ENCODE measurements around the gene UMODL1. TPM values are rescaled to one million over a fixed set of nuclear protein-coding genes. Genes with fewer than 3 reads are reported as not detected.

The UMODL1 gene
- total and polyA plus RNA-seq, 2 donors (not counting 3 experiments of a cell fraction or from before 2014, with no cell fraction given), result not detected

DNA sequence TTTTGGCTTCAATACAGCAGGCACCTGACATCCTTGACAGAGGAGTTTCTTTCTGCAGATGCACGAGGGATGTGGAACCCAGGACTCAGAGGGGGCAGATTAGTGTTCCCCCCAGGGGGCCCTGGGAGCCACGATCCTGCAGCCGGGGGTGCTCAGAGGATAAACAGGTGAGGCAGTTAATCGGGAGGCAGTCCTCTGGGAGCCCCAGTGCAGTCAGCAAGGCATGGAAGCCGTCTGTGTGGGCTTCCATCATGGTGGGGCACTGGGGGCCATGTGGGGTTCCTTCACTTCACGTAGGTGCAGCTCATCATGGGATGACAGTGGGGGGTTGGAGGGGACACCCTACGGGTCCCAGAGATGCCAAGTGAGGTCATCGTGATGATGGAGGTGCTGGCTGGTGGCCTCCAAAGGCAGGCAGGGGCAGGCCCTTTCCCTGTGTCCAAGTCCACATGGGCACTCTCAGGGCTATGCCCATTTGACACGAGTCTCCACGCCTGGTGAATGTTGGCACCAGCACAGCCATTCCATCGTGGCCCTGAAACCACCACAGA is 88.5 kb downstream of the UMODL1 start:
- FAIRE-seq (no peak), DNase-seq (ENCODE audit: low read depth, low spot score) (no peak)
- H3K79me2 ChIP-seq (ENCODE audit: control insufficient read depth, insufficient read depth, low read length), result no peaks in the 10 kb centered on the region
- H3K4me3 ChIP-seq (replicated peaks in 1 of 3; ENCODE audit: insufficient read depth in 1 of 3, low read depth in 1 of 3, low read length in 3 of 3), result no peak overlapping the region
- ChIA-PET CTCF (interaction anchor here (1.8 kb wide), 1 partner anchor 14 kb away, joined by 5 read pairs; no protein-coding TSS in a partner anchor), POLR2A (no interaction called here)
- H3K9ac ChIP-seq (replicated peaks; ENCODE audit: extremely low read depth, insufficient read depth, low read length), result no peak overlapping the region
- no peak overlapping the region for H3K4me2 ChIP-seq (ENCODE audit: insufficient read depth, low read length)
- intact Hi-C loops (cut with micrococcal nuclease), result loop anchor here (5.0 kb wide), 1 partner anchor 38 kb away; no protein-coding TSS in a partner anchor
- H4K20me1 ChIP-seq (replicated peaks; ENCODE audit: control insufficient read depth, extremely low read depth, insufficient read depth, low read length), result no peaks in the 10 kb centered on the region
- H3K27ac ChIP-seq (ENCODE audit: insufficient read depth, low read depth, low read length), result no peak overlapping the region
- peaks cover 2% of the 10 kb centered on the region in 2 experiments for H3K27me3 ChIP-seq (ENCODE audit: control insufficient read depth in 2 of 2, insufficient read depth in 2 of 2, low read length in 2 of 2)
- TF ChIP-seq GATA2 (IDR thresholded peaks at IDR 0.05; ENCODE audit: insufficient read depth, insufficient read length, low read depth, low read length), result no peak
- TF ChIP-seq FOS (IDR thresholded peaks at IDR 0.05; ENCODE audit: borderline replicate concordance, insufficient read depth, low read length), result no peak
- TF ChIP-seq POLR2AphosphoS5 (IDR thresholded peaks at IDR 0.05; ENCODE audit: insufficient read depth, low read depth, low read length), result no peak
- TF ChIP-seq MYC (IDR thresholded peaks at IDR 0.05; ENCODE audit: low read depth, low read length), result no peak
- TF ChIP-seq JUN (IDR thresholded peaks at IDR 0.05; ENCODE audit: borderline replicate concordance, insufficient read depth, insufficient read length, low read depth), result no peak
- no peak for TF ChIP-seq EZH2 (IDR thresholded peaks at IDR 0.05; ENCODE audit: borderline replicate concordance, low read depth, low read length, severe bottlenecking)
- TF ChIP-seq, protein P1, sequence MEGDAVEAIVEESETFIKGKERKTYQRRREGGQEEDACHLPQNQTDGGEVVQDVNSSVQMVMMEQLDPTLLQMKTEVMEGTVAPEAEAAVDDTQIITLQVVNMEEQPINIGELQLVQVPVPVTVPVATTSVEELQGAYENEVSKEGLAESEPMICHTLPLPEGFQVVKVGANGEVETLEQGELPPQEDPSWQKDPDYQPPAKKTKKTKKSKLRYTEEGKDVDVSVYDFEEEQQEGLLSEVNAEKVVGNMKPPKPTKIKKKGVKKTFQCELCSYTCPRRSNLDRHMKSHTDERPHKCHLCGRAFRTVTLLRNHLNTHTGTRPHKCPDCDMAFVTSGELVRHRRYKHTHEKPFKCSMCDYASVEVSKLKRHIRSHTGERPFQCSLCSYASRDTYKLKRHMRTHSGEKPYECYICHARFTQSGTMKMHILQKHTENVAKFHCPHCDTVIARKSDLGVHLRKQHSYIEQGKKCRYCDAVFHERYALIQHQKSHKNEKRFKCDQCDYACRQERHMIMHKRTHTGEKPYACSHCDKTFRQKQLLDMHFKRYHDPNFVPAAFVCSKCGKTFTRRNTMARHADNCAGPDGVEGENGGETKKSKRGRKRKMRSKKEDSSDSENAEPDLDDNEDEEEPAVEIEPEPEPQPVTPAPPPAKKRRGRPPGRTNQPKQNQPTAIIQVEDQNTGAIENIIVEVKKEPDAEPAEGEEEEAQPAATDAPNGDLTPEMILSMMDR (IDR thresholded peaks at IDR 0.05; ENCODE audit: extremely low read depth in 1 of 2, insufficient read depth in 1 of 2, low read depth in 1 of 2, low read length in 2 of 2), result no peak
- TF ChIP-seq, protein P2, sequence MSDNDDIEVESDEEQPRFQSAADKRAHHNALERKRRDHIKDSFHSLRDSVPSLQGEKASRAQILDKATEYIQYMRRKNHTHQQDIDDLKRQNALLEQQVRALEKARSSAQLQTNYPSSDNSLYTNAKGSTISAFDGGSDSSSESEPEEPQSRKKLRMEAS (IDR thresholded peaks at IDR 0.05; ENCODE audit: insufficient read depth, insufficient read length), result no peak
- no peak for TF ChIP-seq POLR2A (IDR thresholded peaks at IDR 0.05; ENCODE audit: low read depth, low read length)
- H3K36me3 ChIP-seq (ENCODE audit: control insufficient read depth in 2 of 2, extremely low read depth in 1 of 2, insufficient read depth in 2 of 2, low read length in 2 of 2), result no peaks in the 10 kb centered on the region
- H3K4me1 ChIP-seq (ENCODE audit: control insufficient read depth, extremely low read depth, insufficient read depth, low read length), result no peaks in the 10 kb centered on the region
- no TSS peak for BruUV-seq (replicated peaks)
- dilution Hi-C loops (cut with MboI; ENCODE audit: extremely low pct_ligation_motif_present, low sequenced_read_pairs), result no loop called here
- no peaks in the 10 kb centered on the region for H3K9me1 ChIP-seq (replicated peaks; ENCODE audit: control insufficient read depth, extremely low read depth, insufficient read depth, low read length)
- H2AFZ ChIP-seq (ENCODE audit: low read depth, low read length), result no peak overlapping the region
- no peaks in the 10 kb centered on the region for H3K9me3 ChIP-seq (replicated peaks; ENCODE audit: control insufficient read depth, insufficient read depth, low read length)

Measured in endothelial cell of umbilical vein (primary cell).